ENCODE results near the gene CDH20. TPM values are rescaled to one million over a fixed set of nuclear protein-coding genes. Genes with fewer than 3 reads are reported as not detected.
A peak's percentile ranks its signal among the peaks of the same experiment; 100 is the strongest.

CDH20 gene
- 3.3 TPM for polyA plus RNA-seq (ENCODE audit: insufficient read length)
- long read RNA-seq, donor 1, partial matches to known transcripts: 0 of 1 reads
- long read RNA-seq, donor 1, other reads (novel, unspliced or antisense): 0 of 1 reads
- long read RNA-seq, donor 2: 0 reads
- long read RNA-seq, donor 3: 0 reads
- long read RNA-seq, donor 4: 0 reads
- long read RNA-seq, donor 5, partial matches to known transcripts: 0 of 1 reads
- long read RNA-seq, donor 5, other reads (novel, unspliced or antisense): 0 of 1 reads
- long read RNA-seq, donor 6, partial matches to known transcripts: 0 of 1 reads
- long read RNA-seq, donor 6, other reads (novel, unspliced or antisense): 0 of 1 reads
- long read RNA-seq, donor 7, partial matches to known transcripts: 5 of 6 reads
- long read RNA-seq, donor 7, other reads (novel, unspliced or antisense): 0 of 6 reads
- long read RNA-seq, donor 8, partial matches to known transcripts: 0 of 1 reads
- long read RNA-seq, donor 8, other reads (novel, unspliced or antisense): 0 of 1 reads

DNA sequence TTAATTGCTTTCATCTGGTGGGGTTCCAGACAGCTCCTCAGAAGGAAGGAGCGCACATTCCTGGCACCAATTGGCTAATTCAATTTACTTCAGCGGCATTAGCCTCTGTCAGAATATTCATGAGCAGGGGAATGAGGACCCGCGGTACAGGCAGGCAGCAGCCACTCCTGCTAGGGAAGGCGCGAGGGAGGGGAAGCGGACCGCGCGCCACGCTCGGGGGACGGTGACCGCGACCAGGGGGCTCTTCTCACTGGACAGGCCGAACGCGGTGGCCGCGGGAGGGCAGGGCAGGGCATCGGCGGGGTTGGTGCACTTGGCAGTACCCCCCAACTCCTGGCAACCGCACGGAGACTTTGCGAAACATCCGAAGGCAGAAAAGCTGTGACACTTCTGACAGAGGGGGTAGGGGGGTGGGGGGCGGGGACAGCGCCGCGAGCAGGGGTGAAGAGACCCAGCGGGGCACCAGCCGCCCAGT, at the start of gene CDH20:
CDH20 (plus strand) TSS at position 160 of the 475 bp plus-strand sequence.
- DNase-seq: no peak

DNA sequence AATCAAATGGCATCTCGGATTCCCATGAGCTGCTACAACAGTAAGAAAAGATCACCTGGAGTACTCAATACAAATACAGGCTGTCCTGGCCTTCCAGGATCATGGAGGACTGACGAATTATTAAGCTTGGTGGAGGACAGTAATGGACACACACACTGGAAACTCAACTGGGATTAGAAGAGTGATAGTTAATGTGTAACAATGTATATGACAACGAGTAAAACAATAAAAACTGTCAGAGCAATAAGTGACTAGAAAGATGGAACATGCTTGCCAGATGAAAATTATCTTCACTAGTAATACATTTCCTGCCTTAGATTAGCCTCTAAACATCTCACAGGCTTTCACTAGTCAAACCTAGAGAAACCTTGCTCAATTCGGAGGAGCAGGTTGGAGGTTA, 49.2 kb upstream of the CDH20 start:
- DNase-seq: no peak

DNA sequence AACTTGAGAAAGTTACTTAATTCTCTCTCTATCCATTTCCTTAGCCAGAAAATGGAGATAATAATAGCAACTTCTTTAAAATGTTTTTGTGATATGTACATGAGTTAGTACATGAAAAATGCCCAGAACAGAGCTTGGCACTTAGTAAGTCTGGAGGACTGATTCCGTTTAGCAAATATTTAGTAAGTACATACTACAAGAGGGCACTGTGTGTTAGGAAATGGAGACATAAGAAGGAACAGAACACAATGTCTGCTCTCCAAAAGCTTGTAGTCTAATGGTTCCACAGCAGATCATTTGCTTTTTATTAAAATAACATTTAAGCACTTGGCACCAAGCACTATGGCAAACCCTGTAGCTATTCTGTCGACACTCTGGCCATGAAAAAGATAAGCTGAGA, 47.5 kb upstream of the CDH20 start:
- DNase-seq: no peak

DNA sequence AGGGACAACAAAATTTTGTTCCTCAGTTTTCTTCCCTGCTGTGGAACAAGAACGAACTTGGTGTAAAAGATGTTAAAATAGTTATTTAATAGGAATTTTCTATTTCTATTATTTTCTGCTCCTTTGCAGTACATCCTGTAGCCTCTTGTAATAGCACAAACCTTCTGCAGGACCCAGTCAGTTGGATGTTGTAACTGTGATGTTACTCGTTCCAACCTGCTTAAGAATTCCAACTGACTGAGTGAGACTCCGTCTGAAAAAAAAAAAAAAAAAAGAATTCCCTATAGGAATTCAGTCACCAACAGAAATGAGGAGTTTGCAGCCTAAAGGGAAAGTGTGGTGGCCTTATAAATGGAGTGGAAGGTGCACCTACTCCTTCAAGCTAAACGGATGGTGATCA, 46.4 kb upstream of the CDH20 start:
- no peak for DNase-seq

DNA sequence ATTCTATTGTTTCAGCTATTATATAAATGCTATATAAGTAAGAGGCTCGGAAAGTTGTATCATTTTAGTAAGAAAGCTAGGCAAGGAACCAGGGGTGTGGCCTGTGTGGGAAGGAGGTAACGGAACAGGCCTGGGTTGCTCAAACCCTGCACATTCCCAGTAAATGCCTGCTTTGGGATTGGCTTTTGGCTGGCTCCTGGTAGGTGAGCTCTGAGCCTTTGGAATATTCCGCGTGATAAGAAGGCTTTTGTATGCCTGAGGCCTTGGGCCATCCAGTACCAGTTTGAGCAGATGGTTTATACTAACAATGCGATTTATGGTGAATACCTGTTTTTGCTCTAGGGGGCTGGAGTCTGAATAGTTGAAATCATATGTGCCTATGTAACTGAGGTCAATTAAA, 42.6 kb upstream of the CDH20 start:
- no peak for DNase-seq

DNA sequence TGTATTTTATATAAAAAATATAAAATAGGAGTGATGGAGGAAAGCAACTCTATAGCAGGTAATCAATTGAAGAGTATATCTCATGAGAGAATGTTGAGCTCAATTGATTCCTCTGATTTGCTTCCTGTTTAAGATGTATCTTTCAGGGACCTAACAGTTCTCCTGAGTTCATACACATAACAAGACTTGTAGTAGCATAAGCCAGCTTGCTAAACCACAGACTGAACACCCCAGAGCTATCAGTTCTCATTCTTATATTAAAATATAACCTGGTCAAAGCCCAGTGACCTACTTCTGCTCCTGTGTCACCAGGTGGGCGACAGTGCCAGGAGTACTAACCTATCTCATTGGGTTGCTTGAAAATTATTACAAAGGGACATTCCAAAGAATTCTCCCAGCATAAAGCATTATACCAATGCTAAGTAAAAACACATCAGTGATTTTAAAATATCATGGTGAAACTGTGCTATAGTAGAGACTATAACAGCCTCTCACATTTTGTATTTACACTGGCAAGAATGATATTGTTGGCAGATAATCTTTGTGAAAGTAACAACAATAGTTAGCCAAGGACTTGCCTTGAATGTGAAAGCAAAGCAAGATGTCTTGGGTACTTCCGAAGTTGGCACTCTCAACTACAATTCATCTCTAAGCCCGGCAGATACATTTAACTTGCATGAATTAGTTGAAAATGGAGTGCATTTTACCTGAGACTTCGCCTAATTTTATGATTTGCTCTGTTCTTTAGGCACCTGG, 40.8 kb upstream of the CDH20 start:
- DNase-seq: no peak

DNA sequence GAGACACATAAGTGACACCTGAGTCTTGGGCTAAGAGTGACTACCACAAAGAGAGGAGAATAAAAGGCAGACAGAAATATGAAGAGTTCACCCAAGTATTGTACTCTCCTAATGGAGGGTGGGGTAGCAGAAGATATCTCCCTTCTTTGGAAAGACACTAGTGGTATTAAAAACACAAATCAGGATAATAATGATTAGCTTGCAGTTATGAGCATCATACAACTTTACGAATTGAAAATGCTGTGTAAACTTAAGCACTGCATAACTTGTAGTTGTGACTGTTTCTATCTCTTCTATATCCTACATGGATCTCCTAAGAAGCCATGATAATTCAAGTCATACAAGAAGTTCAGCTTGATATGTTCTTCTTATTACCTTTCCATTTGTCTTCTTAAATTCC, 38.1 kb upstream of the CDH20 start:
- no peak for DNase-seq

DNA sequence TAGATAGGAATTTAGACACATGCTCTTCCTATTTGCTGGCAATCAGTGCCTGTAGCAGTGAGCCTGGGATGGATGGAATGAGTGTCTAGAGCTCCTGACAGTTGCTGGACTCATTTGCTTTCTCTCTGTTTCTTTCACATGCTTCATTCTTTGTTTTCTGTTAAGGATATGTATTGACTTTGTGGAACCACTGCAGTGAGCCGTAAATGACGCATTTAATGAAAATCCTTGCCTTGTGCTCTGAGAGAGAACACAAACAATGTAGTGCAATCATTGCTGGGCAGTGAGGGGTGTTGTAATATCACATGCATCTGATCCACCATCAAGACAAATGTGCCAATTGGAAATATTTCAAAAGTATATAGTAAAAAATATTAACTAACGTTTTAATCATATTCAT, 25.2 kb upstream of the CDH20 start:
- no peak for DNase-seq

DNA sequence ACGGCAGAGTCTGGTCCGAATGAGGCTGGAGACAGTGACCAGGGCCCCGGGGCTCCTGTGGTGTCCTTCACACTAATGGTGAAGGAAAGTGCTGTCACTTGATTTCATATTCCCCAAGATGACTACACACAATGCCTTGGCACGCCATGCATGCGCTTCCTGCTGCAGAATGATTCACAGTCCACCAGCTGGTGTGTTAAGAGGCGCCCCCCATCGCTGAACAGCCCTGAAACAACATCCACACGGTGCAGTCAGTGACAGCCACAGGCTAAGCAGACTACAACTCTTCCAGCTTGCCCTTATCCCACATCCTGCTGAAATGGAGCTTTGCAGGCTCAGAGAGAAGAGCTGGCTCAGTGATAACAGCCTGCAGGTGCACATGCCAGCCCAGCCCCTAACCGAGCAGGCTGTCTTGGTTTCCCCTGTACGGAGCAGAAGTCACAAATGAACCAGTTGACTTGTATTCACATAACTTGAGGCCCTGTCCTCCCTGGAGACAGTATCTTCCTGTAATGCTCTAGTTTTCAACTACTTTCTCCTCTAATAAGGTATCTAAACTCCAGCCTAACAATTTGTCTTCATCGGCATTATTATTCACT, 24.3 kb upstream of the CDH20 start:
- DNase-seq: no peak

DNA sequence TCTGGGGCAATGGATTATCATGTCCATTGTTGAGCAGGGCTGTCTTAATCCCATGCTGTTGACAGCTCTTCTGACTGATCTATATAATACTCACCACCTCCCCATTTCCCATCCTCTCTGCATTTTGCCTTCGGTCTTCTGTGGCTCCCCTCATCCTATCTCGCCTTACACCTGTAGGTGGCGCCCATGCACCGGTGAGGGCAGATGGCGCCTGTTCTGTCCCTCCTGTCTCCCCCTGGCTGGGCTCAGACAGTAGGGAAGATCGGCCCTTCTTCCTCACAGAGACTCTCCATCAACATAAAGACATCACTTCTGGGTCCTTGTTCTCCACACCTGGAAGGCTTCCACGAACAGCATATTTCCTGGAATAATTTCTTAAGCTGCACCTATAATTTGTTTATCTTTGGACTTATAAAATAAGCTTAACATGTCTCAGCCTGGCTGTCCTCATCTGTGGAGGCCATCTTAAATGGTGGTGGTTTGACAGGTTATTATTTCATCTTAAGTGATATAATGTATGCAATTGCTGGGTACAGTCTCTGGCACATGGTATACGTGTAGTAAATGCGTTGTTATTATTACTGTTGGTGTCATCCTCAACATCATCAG, 10.9 kb upstream of the CDH20 start:
- DNase-seq: peak; percentile 50

DNA sequence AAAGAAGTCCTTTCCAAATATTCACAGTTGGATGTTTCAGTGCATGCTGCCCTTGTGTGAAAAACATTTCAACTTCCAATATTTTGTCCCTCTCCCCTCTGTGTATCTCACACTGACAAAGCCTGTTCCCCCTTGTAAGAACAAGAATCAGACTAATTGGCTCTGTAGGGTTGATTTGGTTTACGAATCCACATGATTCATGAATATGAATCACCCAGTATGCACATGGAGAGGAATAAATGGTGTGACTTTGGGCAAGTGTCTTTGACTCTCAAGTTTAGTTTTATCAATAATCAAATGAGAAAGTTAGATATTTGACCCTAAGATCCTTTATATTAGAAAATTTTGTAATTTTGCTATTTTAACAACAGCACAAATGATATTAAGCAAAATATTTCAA, 9.3 kb upstream of the CDH20 start:
- no peak for DNase-seq

DNA sequence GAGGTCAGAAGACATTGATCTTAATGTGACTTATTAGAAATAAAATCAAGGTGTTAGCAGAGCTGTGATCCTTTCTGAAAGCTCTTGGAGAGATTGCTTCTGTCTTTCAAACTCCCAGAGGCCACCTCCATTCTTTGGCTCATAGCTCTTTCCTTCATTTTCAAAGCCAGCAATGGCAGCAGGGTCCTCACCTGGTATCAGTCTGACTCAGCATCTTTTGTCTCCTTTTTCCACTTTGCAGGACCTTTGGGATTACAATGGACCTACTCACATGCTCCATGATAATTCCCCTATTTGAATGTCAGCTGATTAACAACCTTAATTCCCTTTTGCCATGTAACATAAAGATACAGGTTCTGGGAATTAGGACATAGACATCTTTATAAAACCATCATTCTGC, 6.8 kb upstream of the CDH20 start:
- DNase-seq: no peak

DNA sequence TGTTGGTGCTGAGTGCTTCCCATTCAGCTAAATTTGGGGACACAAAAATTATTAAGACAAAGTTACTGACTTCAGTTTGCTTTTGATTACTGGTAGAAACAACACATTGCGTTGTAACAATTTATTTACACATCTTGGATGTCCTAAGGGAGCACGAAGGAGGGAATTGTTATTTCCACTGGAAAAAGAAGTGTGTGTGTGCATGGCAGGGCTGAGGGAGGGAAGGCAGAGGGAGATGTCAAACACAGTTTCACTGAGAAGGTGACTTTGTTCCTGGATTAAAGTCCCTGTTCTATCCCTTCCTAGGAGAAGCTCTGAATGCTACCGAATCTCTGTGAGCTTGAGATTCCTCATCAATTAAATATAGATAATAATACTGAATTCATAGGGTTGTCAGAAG, 3.8 kb upstream of the CDH20 start:
- DNase-seq: no peak

DNA sequence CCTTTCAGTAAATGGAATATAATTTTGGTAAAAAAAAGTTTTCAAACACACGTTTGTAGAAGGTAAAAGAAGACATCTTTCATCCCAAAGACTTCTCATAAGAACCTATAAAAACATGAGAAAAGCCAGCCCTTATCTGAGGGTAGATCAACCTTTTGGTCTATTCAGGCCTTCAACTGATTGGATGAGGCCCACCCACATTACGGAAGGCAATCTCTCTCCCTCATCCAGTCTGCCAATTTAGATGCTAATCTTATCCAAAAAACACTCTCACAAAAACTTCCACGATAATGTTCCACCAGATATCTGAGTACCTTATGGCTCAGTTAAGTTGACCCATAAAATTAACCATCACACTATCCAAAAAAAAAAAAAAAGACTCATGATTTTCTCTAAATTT, 2.2 kb upstream of the CDH20 start:
- DNase-seq: no peak

DNA sequence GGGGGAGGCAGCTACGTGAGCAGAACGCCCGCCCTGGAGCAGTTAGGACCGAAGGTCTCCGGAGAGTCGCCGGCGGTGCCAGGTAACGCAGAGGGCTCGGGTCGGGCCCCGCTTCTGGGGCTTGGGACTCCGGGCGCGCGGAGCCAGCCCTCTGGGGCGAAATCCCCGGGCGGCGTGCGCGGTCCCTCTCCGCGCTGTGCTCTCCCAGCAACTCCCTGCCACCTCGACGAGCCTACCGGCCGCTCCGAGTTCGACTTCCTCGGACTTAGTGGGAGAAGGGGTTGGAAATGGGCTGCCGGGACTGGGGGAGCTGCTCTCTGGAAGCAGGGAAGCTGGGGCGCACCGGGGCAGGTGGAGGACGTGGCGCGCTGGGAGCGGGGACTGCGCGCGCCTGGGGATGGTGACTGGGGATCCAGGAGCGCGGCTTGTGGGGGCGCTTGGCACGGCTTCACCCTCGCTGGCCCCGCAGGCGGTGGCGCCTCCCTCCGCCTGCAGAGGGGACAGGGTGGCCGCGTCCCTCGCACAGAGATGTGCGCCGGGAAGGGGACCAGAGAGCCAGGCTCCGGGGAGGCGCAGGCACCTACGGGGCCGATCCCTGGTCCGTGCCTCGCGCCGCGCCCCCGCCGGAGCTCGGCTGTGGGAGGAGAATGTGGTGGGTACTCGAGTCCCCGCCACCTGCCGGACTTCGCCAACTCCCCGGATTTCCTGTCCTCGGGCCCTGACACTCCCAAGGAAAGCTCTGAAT, 688 bp downstream of the CDH20 start:
- no peak for DNase-seq

DNA sequence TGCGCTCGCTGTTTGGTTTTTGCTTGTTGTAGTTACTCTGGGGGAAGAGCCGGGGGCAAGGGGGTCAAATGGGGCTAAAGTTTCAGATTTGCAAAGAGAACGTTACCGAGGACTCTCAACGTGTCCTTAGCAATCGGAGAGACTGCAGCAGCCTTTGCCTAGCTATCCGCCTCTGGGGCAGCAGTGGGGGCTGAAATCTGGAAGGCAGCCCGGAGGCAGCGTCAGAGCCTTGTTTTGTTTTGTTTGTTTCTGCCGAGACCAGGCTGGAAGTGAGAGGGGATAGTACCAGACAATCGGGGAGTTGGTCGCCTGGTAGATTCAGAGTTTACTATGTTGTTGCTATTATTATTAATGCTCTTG, 1.2 kb downstream of the CDH20 start:
- DNase-seq: no peak

DNA sequence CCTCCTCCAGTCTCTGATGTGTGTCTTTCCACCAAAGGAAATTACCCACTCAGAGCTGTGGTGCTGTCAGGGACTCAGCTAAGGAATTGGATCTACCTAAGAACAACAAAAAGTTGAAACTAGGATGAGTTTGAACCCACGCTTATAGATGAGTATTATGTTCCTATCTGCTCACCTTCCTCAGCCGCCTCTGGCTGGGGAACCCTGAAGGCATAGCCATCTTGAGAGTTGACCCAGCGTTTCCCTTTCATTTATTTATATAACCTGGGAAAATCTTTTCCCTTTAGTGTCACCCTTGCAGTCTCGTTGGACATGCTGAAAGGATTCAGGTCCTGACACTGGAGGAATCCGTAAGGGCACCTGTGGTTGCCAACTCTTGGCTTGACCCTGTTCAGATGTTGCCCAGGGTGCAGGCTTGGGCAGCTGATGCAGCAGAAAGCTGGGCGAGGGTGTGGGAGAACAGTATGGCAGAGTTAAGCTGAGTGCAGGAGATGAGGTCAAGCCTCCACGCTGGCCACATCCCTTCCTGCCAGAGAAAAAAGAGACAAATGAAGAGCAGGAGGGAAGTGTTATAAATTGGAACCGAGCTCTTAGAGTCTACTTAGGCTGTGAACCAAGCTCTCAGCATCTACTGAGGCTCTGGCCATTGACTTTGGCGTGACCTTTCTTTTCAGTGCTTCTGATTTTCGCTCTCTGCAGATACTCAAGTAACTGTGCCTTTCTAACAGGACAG, 1.9 kb downstream of the CDH20 start:
- DNase-seq: no peak

DNA sequence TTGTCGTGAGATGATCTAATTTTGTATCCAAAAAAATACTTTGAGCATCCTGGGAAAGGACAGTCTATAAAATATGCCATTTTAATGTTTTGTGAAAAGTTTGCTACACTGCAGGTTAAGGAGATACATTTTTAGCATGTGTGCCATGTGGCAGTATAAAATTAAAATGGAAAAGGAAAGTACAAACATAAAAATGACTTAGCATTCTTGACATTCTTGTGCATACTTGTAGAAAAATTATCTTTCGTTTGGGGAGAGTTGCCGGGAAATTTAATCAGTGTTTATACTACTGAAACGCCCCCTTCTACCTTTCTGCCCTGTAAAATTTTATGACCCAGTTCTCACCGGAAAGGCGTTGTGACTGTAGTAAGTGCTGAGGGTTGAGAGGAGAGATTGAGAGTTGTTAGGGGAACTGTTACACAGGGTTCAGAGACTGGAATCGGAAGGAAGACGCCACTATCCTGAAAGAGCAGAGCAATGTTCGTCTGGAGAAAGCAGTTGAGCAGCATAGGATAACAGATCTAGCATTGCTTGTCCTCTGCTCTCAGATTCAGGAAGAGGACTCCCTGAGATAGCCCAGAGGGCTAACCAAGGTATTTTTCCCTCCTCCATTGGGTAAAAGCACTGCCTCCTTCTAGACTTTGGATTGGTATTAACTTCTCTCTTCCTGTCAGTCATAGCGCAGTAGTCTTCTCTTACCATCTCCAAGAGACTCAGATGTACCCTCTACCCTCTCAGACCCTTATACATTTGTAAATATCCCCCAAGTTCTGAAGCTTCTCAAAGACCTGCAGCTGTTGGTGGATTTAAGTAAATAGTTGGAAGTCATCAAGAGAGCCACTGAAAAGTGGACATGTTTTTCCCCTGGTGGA, 2.7 kb downstream of the CDH20 start:
- peak; percentile 59 for DNase-seq

DNA sequence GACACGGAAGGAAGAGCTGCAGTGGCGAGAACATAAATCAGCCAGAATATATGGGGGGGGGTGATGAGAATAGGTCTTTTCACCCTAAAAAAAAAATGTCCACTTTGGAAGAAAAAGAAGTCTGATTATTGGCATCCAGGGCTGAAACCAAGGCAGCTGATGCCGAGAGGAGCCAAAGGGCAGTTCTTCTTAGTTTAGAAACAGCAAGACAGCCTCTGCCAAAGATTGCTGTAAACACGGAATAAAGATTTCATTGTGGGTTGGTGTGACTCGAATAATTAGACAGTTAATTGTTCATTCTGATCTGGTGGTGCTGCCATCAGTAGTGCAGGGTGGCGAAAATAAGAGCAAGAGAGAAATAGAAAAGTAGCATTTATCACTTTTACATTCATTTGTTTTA, 3.5 kb downstream of the CDH20 start:
- DNase-seq: no peak

DNA sequence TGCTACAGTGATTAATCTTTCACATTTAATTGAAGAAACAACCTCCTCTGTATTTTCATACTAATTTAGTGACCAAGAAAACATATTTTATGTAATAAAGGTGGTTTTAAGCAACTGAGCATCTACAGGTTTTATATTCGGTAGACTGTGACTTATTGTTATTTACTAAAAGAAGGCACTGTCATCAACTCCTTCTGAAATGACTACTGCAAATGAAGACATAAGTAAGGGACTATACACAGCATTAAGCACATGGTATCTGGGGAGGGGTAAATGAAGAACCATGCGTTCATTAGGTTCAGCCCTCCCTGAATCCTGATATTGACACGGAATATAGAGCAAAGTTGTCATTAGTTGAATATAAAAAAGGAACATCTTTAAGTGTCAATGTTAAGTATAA, 4.3 kb downstream of the CDH20 start:
- no peak for DNase-seq

All from left kidney (tissue), 8 donors.